Mucosa of descending colon (tissue), 3 donors: Measurements from ENCODE around the gene SMARCD2. TPM values are rescaled to one million over a fixed set of nuclear protein-coding genes. Genes with fewer than 3 reads are reported as not detected.

Experiments used
- ATAC-seq: fragments of 200-7000 bp; cut with Tn5 transposase; one replicate; pipeline ENCODE4 v1.9.1; 2020; ENCODE audit warnings: mild to moderate bottlenecking, moderate library complexity
- DNase-seq, 3 donors: peaks; one replicate each; pipeline ENCODE4 v3.0.0-alpha.2; 2020
- H3K36me3 ChIP-seq: fragments of 200-600 bp; one replicate; pipeline ENCODE4 v1.8.0; 2021; ENCODE audit warnings: low read depth, mild to moderate bottlenecking
- H3K4me1 ChIP-seq: fragments of 200-600 bp; one replicate; pipeline ENCODE4 v1.8.0; 2021; ENCODE audit warnings: low read depth, mild to moderate bottlenecking
- H3K4me3 ChIP-seq: fragments of 200-600 bp; one replicate; pipeline ENCODE4 v1.8.0; 2021; ENCODE audit warnings: mild to moderate bottlenecking
- H3K9me3 ChIP-seq: fragments of 200-600 bp; one replicate; pipeline ENCODE4 v1.8.0; 2021; ENCODE audit warnings: mild to moderate bottlenecking
- CTCF ChIP-seq: fragments of 200-600 bp; IDR thresholded peaks from one replicate; pipeline ENCODE4 v1.8.0; 2022; ENCODE audit warnings: antibody characterized with exemption, mild to moderate bottlenecking
- intact Hi-C, 2 donors: fragments of 100-400 bp; cut with DNase I in 1 of 2; cut with micrococcal nuclease in 1 of 2; formaldehyde crosslinking; loops; one replicate each; pipeline versions ENCODE4 v1.11.0 to v1.11.1; 2022; cut with DNase I, micrococcal nuclease
- total RNA-seq, 3 donors: library from RNA; stranded (reverse); fragmentation: NEBNext Ultra II Directional in 2 of 3; extraction: Animal tissue kit (Norgen Biotek cat#: 25700) in 2 of 3; gene quantifications; one replicate each; pipeline versions ENCODE4 v1.2.1 to v1.2.4, GENCODE V29; 2021 to 2023
- donor health status: DM: no; HTN: no; CAD: no; lungs with moderate emphysema.
- donor health status: DM: no; HTN: no; CAD: no.
- donor health status: DM: no; HTN: yes; CAD: no.

SMARCD2 gene
- total RNA-seq, 3 donors from 2014 or later: 76.6 to 82.1 (median 80.4) TPM

- H3K4me3 ChIP-seq: no peak overlapping the region
- no peaks in the 10 kb centered on the region for H3K9me3 ChIP-seq
- intact Hi-C loops: no loop called here
- ATAC-seq: no peak
- TF ChIP-seq CTCF: no peak
- H3K36me3 ChIP-seq: peaks cover 5% of the 10 kb centered on the region
- no peaks in the 10 kb centered on the region for H3K4me1 ChIP-seq
- no peak for DNase-seq
These were observed 50.3 kb downstream of the SMARCD2 start for GRCh38 chr17:63792055-63792729.

DNA sequence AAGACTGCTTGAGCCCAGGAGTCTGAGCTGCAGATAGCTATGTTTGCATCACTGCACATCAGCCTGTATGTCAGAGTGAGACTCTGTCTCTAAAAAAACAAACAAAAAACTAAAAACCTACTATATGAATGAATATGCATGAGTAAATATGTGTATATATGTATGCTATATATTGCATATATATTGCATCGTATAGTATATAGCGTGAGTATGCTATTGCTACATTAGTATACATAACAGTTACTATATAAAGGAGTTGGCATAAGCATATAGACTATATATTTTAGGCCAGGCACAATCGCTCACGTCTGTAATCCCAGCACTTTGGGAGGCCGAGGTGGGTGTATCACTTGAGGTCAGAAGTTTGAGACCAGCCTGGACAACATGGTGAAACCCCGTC is 52.4 kb downstream of the SMARCD2 start:
- intact Hi-C loops: no loop called here
- no peak for TF ChIP-seq CTCF
- Histone ChIP-seq H3K36me3 (peaks cover 5% of the 10 kb centered on the region), H3K9me3 (no peaks in the 10 kb centered on the region), H3K4me1 (no peaks in the 10 kb centered on the region), H3K4me3 (no peak overlapping the region)
- no peak for DNase-seq
- ATAC-seq: no peak

GRCh38 chr17:63786971-63787711 is 55.3 kb downstream of the SMARCD2 start:
- Histone ChIP-seq H3K4me3 (no peak overlapping the region), H3K4me1 (no peaks in the 10 kb centered on the region), H3K36me3 (peaks cover 5% of the 10 kb centered on the region), H3K9me3 (no peaks in the 10 kb centered on the region)
- intact Hi-C loops: no loop called here
- DNase-seq: no peak
- peak; percentile 31 for ATAC-seq
- no peak for TF ChIP-seq CTCF

- intact Hi-C loops: no loop called here
- DNase-seq (no peak), ATAC-seq (no peak)
- Histone ChIP-seq H3K4me3 (no peak overlapping the region), H3K4me1 (no peaks in the 10 kb centered on the region), H3K36me3 (peaks cover 5% of the 10 kb centered on the region), H3K9me3 (no peaks in the 10 kb centered on the region)
- TF ChIP-seq CTCF: no peak
These were observed 56.4 kb downstream of the SMARCD2 start for GRCh38 chr17:63786117-63786516.

GRCh38 chr17:63785556-63785955 is 56.9 kb downstream of the SMARCD2 start:
- DNase-seq: no peak
- no peak for ATAC-seq
- peaks cover 5% of the 10 kb centered on the region for H3K36me3 ChIP-seq
- no peaks in the 10 kb centered on the region for H3K9me3 ChIP-seq
- TF ChIP-seq CTCF: no peak
- H3K4me3 ChIP-seq: no peak overlapping the region
- H3K4me1 ChIP-seq: no peaks in the 10 kb centered on the region
- intact Hi-C loops: no loop called here
